Esophagus muscularis mucosa (tissue), 4 donors: ENCODE data around the gene GPC6. TPM values are rescaled to one million over a fixed set of nuclear protein-coding genes. Genes with fewer than 3 reads are reported as not detected.

Experiments
- DNase-seq: peaks from one replicate; pipeline ENCODE4 v3.0.0-alpha.2; 2017; ENCODE audit errors: extremely low spot score
- H3K27ac ChIP-seq, 4 donors: fragments of 200-600 bp; sonication (generic); replicated peaks in 1 of 4; 1 replicate in 3 of 4; 2 replicates in 1 of 4; pipeline ENCODE4 v1.5.1; 2016 to 2019; ENCODE audit warnings: mild to moderate bottlenecking in 1 of 4
- H3K27me3 ChIP-seq, 4 donors: fragments of 200-600 bp; sonication (generic); one replicate each; pipeline versions ENCODE4 v1.5.1 to v1.6.0; 2016 to 2019
- H3K36me3 ChIP-seq, 4 donors: fragments of 200-600 bp; sonication (generic); one replicate each; pipeline ENCODE4 v1.5.1; 2016 to 2019
- H3K4me1 ChIP-seq, 4 donors: fragments of 200-600 bp; sonication (generic); one replicate each; pipeline ENCODE4 v1.5.1; 2016 to 2019
- H3K4me3 ChIP-seq, 4 donors: fragments of 200-600 bp; sonication (generic); 1 replicate in 2 of 4; 2 replicates in 2 of 4; pipeline ENCODE4 v1.5.1; 2016 to 2019; ENCODE audit warnings: mild to moderate bottlenecking in 4 of 4, moderate library complexity in 1 of 4
- H3K9me3 ChIP-seq, 4 donors: fragments of 200-600 bp; sonication (generic); 1 replicate in 3 of 4; 2 replicates in 1 of 4; pipeline ENCODE4 v1.5.1; 2016 to 2019
- CTCF ChIP-seq, 3 experiments: fragments of 200-600 bp in 2 of 3; fragments of 450-650 bp in 1 of 3; sonication (generic) in 2 of 3; IDR thresholded peaks; one replicate each; pipeline ENCODE4 v1.5.1; 2017 to 2019; ENCODE audit warnings: antibody characterized with exemption in 3 of 3, mild to moderate bottlenecking in 2 of 3, moderate library complexity in 1 of 3
- EP300 ChIP-seq: sonication (generic); formaldehyde crosslinking; IDR thresholded peaks from one replicate; pipeline ENCODE4 v1.6.1; 2017; ENCODE audit warnings: antibody characterized with exemption
- POLR2A ChIP-seq: fragments of 450-650 bp; IDR thresholded peaks from one replicate; pipeline ENCODE4 v1.6.1; 2017; ENCODE audit warnings: antibody characterized with exemption, moderate library complexity, mild to moderate bottlenecking, low read depth
- POLR2AphosphoS5 ChIP-seq, 2 donors: sonication (generic); formaldehyde crosslinking; IDR thresholded peaks; one replicate each; pipeline ENCODE4 v1.6.1; 2017; ENCODE audit warnings: antibody characterized with exemption in 2 of 2
- WGBS: methylation state at CpG from one replicate; pipeline ENCODE4 v1.1.5; 2018; 5-methylcytosine and 5-hydroxymethylcytosine counted together
- intact Hi-C: fragments of 100-400 bp; cut with DNase I; formaldehyde crosslinking; loops from one replicate; pipeline ENCODE4 v1.15.1; 2023
- total RNA-seq, 4 donors: library from RNA; depleted of rRNA; stranded (reverse); fragments of >200 nt; gene quantifications; one replicate each; pipeline versions ENCODE4 v1.1.0 to v1.2.1, GENCODE V29; 2016

GPC6 gene
- total RNA-seq, 4 donors from 2014 or later: 6.5 to 17.2 (median 13.5) TPM

GRCh38 chr13:94389604-94390351 is 1163.2 kb downstream of the GPC6 start:
- TF ChIP-seq POLR2A: no peak
- TF ChIP-seq CTCF (IDR thresholded peaks at IDR 0.05): no peak
- no peak for TF ChIP-seq POLR2AphosphoS5 (IDR thresholded peaks at IDR 0.05)
- TF ChIP-seq EP300: no peak
- no peak for DNase-seq
- 66% methylated on average over 7 of the region's 7 CpGs for WGBS
- Histone ChIP-seq H3K27me3 (no peaks in the 10 kb centered on the region), H3K27ac (no peak overlapping the region), H3K4me3 (no peak overlapping the region), H3K9me3 (no peaks in the 10 kb centered on the region), H3K4me1 (no peaks in the 10 kb centered on the region), H3K36me3 (no peaks in the 10 kb centered on the region)
- intact Hi-C loops: no loop called here

GRCh38 chr13:94390881-94391280 is 1164.3 kb downstream of the GPC6 start:
- no peak overlapping the region for H3K27ac ChIP-seq
- TF ChIP-seq POLR2AphosphoS5 (IDR thresholded peaks at IDR 0.05): no peak
- TF ChIP-seq CTCF (IDR thresholded peaks at IDR 0.05): no peak
- no peak for TF ChIP-seq POLR2A
- no peak for TF ChIP-seq EP300
- H3K27me3 ChIP-seq: no peaks in the 10 kb centered on the region
- no peak overlapping the region for H3K4me3 ChIP-seq
- WGBS: 70% methylated on average over 2 of the region's 2 CpGs
- no peaks in the 10 kb centered on the region for H3K36me3 ChIP-seq
- intact Hi-C loops: no loop called here
- no peak for DNase-seq
- H3K4me1 ChIP-seq: no peaks in the 10 kb centered on the region
- H3K9me3 ChIP-seq: no peaks in the 10 kb centered on the region

DNA sequence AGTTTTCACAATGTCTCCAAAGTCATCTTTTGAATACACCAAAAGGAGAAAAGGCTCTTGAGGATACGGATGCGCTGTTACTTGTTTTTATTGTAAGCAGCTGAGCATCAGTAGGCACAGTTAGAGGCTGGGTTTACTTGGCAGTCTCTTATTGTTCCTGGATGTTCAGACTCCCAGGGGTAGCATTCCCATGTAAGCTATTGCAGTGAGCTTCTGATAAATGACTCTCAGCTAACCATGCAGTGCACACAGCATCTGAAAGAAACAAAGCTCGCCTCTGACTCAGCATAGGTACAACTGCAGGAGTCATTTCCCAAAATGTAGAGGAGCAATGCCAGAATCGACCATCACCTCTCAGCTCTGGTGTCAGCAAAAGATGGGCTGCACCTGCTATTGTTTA is 1168.1 kb downstream of the GPC6 start:
- Histone ChIP-seq H3K27ac (no peak overlapping the region), H3K9me3 (no peaks in the 10 kb centered on the region), H3K4me3 (no peak overlapping the region), H3K27me3 (no peaks in the 10 kb centered on the region), H3K36me3 (no peaks in the 10 kb centered on the region), H3K4me1 (no peaks in the 10 kb centered on the region)
- 71% methylated on average over 4 of the region's 4 CpGs for WGBS
- intact Hi-C loops: no loop called here
- TF ChIP-seq POLR2AphosphoS5 (IDR thresholded peaks at IDR 0.05) (no peak), POLR2A (no peak), CTCF (IDR thresholded peaks at IDR 0.05) (no peak), EP300 (no peak)
- DNase-seq: no peak

- Histone ChIP-seq H3K4me1 (no peaks in the 10 kb centered on the region), H3K36me3 (no peaks in the 10 kb centered on the region), H3K4me3 (no peak overlapping the region), H3K27ac (no peak overlapping the region), H3K27me3 (no peaks in the 10 kb centered on the region), H3K9me3 (no peaks in the 10 kb centered on the region)
- no peak for DNase-seq
- intact Hi-C loops: no loop called here
- TF ChIP-seq POLR2AphosphoS5 (IDR thresholded peaks at IDR 0.05) (no peak), POLR2A (no peak), CTCF (IDR thresholded peaks at IDR 0.05) (no peak), EP300 (no peak)
- 80% methylated on average over 5 of the region's 5 CpGs for WGBS
Observed at GRCh38 chr13:94395860-94396259, 1169.3 kb downstream of the GPC6 start.

GRCh38 chr13:94399812-94400211 is 1173.2 kb downstream of the GPC6 start:
- intact Hi-C loops: no loop called here
- Histone ChIP-seq H3K9me3 (no peaks in the 10 kb centered on the region), H3K4me1 (no peaks in the 10 kb centered on the region), H3K27me3 (no peaks in the 10 kb centered on the region), H3K36me3 (no peaks in the 10 kb centered on the region), H3K27ac (no peak overlapping the region), H3K4me3 (no peak overlapping the region)
- no peak for TF ChIP-seq POLR2AphosphoS5 (IDR thresholded peaks at IDR 0.05)
- no peak for TF ChIP-seq EP300
- TF ChIP-seq CTCF (IDR thresholded peaks at IDR 0.05): no peak
- TF ChIP-seq POLR2A: no peak
- no peak for DNase-seq
